NCI-H146 (cell line): Measurements from ENCODE around the gene CD4.
A peak's percentile ranks its signal among the peaks of the same experiment; 100 is the strongest.

Experiments
- DNase-seq: peaks from one replicate; lab custom pipeline; 2025; lab: John Stamatoyannopoulos, UW

Gene CD4

DNA sequence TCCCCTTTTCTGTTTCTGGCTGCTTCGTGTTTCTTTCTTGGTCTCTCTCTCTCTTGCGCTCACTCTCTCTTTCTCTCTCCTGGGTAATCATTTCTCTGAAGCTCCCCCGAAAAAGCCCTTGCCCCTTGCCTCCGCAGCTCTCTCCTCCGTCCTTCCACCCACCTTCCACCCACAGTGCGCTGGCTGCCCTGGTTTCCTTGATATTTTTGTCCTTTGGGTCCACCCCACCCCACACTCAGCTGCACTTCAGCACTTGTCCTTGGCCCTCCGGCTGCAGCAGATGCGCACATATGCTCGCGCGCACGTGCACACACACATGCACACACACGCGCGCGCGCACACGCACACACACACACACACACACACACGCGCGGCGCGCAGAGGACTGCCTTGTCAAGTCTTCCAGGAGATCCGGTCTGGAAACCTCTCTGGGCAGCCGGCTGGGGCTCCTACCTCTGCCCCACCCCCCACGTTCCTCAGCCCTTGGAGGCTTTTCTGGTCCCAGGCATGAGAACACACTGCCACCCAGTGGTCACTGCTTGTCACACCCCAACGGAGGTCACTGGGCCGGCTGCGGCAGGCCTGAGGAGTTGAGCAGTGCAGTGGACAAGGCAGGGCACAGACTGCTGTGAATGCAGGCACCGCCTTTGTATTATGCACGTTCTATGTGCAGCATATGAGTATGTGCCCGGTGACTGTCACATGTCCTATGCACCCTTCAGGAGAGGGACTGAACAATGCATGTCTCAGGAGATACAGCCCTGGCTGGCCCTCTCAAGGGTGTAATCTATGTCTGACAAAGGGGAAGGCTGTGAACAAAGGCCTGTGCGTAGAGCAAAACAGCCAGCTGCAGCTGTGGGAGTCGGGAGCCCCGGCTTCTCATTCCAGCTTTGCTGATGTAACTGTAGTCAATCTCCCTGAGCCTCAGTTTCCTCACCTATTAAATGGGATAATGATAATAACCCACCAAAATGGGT is 10.5 kb upstream of the CD4 start:
- DNase-seq = peak; percentile 99

DNA sequence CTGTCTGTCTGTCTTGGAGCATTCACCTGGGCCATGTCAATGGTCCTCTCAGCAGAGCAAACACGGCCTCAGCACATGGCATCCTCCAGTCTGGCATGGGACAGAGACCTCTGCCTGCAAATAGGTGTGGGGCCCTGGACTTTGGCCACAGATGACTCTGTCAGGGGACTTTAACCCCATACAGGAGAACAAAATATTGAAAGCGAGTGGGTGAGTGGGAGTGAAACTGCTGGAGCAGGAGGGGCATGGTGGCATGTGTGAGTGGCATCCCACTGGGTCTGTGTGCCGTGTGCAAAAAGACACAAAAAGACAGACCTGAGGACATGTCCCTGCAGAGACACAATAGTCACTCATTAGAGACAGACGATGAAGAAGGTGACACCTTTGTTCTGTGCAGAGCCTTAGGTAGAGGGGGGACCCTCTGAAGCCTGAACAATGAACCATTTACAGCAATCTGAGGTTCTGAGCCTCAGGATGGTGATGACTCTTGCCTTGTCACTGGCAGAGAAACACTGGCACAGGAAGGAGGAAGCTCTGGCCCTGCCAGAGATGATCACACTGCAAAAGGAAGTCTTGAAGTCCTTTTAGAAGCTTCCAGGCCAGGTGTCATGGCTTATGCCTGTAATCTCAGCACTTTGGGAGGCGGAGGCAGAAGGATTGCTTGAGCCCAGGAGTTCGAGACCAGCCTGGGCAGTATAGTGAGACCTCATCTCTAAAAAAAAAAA is 9.5 kb upstream of the CD4 start:
- DNase-seq = no peak

DNA sequence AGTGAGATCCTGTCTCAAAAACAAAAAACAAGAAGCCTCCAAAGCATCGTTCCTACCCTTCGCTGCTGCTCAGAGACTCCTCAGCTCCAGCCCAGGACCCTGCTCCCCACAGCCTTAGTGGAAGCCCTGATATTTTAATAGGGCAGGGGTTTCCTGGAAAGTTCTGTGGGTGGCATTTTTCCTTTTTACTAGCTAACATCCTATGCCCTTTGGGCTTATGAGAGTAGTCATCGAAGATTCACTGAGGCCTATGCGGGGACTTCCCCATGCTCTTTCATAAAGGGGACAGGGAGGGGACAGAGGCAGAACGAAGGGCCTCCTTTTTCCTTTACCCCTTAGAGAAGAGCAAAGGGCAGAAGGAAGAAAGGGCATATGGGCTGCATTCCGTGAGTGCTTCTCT is 8.8 kb upstream of the CD4 start:
- DNase-seq = no peak

DNA sequence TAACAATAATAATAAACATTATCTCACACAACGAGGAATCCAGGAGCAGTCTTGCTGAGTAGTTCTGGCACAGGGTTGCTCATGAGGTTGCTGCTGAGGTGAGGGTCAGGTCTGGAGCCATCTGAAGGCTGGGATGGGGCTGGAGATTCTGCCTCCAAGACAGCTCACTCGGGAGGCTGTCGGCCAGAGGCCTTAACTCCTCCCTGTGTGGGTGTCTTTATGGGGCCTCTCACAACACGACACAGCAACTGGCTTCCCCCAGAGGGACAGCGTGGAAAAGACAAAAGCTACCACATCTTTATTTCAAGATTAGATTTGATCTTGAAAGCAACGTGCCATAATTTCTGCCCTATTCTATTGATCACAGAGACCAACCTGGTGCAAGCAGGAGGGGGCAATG is 7.2 kb upstream of the CD4 start:
- no peak for DNase-seq

DNA sequence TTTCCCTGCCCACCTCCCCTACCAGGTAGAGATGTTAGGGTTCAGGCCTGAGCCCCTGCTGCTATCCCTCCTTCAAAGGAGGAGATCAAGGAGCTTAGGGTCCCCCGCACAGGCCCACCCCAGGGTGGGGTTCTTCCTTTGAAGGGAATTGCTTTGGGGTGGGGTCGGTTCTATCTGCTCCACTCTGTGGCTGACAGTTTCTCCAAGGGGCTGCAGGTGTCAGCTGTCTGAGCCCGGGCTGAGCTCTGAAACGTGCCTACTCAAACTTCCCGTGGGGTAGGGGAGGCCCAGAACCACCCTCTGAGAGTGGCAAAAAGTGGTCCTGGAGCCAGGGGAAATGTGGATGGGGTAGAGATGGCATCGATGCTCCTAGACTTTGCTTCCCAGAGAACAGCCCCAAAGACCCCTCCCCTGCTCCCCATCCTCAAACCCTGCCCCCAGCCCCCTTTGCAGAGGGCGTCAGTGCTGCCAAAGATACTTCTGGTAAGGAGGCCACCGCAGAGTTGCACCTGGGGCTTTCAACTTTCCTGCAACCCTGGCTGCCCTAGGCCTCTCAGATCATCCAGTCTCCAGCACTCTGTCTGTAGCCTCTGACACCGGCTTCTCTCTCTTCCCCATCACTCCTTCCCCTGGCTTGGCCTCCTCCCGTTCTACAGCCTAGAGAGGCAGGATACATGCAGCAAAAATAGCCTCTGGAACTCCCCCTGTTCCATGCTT is 6.3 kb upstream of the CD4 start:
- DNase-seq = no peak

DNA sequence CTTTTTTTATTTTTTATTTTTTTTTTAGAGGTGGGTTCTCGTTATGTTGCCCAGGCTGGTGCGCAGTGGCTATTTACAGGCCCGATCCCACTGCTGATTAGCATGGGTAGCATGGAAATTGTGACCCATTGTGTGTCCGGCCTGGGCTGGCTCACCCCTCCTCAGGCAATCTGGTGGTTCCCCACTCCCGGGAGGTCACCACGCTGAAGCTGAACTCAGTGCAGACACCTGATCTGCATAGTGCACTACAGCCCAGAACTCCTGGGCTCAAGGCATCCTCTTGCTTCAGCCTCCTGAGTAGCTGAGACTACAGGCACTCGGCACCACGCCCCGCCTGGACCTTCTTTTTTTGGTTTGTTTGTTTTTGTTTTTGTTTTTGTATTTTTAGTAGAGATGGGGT is 5.5 kb upstream of the CD4 start:
- no peak for DNase-seq

DNA sequence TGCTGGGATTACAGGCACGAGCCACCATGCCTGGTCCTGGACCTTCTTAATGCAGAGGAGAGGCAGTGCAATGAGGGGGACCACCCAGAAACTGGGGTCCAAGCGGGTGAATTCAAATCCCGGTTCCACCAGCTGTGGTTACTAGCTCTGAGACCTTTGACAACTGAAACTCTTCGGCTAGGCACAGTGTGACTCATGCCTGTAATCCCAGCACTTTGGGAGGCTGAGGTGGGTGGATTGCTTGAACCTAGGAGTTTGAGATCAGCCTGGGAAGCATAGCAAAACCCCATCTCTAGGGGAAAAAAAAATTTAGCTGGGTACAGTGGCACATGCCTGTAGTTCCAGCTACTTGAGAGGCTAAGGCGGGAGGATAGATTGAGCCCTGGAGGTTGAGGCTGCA is 5.0 kb upstream of the CD4 start:
- no peak for DNase-seq

DNA sequence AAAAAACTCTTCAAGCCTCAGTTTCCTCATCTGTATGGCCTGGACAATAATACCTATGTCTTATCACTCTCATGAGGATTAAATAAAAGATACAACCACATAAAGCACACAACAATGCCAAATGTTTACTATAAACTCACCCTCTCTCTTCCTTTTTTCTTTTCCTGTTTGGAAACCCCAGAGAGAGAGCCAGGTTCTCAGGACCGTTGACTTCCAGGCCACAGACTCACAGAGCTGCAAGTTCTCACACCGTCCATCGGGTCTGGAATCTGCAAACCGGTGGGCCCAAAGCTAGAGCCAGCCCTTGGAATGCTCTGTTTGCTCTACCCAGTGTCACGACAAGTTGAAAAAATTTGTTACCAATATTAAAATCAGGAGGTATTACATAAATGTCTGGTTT is 4.6 kb upstream of the CD4 start:
- no peak for DNase-seq

DNA sequence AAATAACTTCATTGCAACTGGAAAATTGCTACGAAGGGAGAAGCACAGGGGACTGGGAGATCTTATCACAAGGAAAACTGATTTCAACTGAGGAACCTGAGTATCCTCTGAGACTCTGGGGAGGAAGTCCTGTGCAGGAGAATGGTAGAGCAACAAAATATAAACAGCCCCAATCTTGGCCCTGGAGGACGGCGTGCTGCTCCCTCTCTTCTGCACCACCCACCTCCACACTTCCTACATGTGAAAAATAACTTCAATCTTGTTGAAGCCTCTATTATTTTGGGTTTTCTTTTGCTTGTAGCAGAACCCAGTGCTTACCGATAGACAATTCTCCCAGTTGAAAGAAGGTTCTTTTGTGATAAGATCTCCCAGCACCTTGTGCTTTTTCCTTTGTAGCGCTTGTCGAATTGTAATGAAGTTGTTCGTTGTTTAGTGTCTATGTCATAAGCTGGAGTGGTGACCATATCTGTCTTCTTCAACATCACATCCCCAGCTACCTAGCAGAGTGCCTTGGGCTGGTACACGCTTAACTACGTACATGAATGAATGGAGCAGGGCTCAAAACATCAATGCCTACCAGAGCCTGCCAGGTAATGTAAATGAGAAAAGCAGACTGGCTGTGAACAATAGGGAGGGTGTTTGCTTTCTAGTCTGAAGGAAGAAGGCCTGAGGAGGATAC is 2.8 kb upstream of the CD4 start:
- no peak for DNase-seq

DNA sequence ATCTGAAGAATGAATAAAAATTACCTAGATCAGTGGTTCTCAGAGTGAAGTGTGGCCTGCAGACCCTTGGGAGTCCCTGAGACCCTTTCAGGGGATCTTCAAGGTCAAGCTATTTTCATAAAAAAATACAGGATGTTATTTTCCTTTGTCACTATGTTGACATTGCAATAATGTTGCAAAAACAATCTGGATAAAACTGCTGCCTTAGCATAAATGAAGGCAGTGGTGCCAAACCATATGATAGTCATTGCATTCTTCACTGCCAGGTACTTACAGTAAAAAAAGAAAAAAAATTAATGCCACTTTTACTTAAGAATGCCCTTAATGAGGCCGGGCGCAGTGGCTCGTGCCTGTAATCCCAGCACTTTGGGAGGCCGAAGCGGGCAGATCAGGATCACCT is 2.0 kb upstream of the CD4 start:
- no peak for DNase-seq

DNA sequence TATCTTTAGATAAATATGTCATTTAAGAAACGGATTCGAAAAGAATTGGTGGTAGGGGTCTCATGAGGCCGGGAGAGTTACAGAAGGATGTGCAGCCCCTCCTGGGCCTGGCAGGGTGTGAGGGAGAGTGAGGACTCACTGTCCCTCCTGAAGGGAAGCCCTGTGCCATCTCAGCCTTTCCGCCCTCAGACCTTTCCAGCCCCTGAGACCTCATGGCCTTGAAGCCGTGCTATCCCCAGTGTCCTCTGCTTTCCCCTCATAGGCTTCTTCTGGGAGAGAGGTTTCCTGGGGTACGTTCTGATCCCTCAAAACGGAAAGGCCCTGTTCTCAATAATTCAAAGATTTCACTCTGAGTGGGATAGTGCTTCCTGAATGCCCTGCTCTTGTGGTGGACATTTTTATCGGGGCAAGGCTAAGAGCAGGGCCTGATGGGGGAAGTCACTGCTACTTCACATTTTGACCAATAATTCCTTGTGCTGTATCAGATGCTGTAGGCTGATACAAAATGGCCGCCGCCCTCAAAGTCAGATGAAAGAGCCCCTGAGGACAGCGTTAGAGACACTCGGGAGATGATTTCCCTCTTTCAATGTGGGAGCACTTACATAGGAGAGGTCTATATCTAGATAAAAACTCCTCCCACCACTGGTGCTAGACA is 1.3 kb downstream of the CD4 start:
- DNase-seq = no peak

DNA sequence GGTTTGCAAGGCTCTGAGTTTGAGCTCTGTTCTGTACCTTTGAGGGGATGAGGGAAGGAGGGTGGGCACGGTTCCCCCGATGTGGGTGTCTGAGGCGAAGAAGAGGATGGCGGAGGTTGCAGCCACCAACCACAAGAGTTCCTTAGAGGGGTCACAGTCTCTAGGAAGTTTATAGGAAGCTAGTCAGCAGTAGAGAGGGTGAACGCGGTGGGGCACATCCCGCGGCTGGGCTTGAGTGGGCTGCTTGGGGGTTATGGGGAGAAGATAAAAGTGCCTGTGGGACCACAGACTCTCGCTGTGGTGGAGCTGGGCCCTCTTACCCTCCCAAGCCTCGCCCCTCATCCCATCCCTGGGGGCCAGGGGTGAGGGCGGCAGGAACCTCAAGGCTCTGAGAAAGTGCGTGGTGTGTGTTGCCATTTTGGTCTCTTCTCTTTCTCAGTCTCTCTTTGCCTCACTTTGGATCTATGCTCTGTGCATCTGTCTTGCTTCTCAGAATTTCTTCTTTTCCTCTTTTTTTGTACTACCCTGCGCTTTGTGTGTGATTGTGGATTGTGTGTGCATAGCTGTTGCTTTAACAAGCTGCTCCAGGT is 2.7 kb downstream of the CD4 start:
- no peak for DNase-seq

DNA sequence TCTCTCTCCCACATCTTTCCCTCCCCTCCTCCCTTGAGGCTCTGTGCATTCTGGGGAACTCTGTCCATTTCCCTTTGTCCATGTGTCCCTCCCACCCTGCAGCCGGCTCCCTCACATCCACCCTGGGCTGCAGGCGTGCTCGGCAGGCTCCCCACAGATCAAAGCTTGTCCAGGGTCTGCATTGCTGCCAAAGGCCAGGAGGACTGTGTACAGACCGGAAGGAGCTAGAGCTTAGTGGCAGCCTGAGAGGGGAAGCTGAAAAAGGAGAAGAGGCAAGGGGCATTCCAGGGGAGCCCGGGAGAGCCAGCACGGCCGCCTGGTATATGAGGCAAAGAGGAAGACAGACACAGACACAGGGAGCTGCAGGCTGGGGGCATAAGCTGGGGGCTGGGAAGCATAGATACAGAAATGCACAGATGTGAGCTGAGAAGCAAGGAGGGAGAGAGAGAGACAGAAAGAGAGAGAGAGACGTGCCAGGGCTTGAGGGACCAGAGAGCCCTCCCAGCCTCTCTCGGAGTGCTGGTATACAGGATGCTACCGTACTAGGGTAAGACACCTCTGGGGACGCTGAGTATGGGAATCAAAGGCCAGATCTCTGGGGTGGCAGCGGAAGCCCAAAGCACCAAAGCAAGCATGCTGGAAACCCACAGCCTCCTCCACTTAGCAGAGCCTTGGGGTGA is 3.3 kb downstream of the CD4 start:
- no peak for DNase-seq

DNA sequence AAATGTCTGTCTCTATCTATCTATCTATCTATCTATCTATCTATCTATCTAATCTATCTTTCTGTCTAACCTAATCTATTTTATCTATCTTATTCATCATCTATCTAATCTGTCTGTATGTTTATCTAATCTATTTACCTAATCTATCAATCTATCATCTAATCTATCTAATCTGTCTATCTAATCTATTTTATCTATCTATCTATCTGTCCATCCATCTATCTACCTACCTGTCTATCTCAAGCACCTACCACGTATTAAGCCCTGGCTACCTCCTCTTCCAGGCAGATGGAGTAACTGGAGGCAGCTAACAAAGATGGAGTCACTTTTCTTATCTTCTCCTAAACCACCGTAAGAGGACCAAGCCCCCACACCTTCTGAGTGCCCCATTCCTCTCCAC is 5.8 kb downstream of the CD4 start:
- DNase-seq = no peak

DNA sequence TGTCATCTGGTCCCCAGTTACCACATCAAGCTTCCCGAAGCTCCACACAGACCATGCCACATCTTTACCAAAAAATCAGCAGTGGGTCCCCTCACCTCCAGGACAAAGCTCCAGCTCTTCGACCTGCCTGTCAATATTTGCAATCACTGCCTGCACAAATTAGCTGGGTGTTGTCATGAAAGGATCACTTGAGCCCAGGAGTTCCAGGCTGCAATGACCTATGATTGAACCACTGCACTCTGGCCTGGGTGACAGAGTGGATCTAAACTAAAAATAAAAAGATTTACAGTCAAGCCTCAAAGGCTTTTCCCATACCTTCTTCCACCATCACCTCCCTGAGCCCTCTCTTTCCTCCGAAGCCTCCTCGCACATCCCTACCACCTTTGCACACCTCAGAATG is 7.2 kb downstream of the CD4 start:
- DNase-seq = no peak

DNA sequence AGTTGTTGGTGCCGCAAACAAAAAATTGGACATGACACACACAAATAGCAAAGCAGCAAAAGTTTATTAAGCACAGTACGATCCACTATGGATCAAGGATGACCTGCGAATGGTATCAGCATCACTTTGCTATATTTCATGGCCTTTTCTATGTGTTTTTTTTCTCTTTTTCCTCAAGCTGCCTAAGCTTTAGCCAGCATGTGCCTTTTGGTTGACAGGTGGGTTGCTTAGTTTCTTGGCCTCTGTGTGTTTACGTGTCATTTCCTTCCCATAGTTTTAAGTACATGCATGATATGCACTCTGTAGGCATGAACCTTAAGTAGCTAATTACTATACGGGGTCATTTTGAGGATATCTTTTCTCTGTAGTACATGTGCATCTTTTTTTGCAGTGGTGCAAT is 9.8 kb downstream of the CD4 start:
- DNase-seq = no peak

DNA sequence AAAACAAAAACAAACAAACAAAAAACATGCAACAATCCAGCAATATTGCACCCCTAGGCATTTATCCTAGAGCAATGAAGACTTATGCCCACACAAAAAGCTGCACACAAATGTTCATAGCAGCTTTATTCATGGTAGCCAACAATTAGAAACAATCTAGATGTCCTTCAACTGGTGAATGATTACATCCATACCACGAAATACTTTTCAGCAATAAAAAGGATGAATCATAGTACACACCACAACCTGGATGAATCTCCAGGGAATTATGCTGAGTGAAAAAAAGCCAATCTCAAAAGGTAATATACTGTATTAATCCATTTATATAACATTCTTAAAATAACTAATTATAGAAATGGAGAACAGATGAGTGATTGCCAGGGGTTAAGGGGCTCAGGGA is 17.8 kb downstream of the CD4 start:
- no peak for DNase-seq

DNA sequence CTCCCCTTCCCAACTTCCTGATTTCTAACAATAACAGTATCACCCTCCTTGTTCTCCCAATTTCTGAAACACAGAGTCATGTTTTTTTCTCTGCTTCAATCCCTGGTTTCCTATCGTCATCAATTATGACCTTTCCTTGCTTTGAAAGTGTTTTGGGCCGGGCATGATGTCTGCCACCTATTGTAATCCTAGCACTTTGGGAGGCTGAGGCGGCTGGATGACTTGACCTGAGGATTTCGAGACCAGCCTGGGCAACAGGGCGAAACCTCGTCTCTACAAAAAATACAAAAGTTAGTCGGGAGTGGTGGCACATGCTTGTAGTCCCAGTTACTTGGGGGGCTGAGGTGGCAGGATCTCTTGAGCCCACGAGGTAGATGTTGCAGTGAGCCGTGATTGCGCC is 19.7 kb downstream of the CD4 start:
- no peak for DNase-seq

DNA sequence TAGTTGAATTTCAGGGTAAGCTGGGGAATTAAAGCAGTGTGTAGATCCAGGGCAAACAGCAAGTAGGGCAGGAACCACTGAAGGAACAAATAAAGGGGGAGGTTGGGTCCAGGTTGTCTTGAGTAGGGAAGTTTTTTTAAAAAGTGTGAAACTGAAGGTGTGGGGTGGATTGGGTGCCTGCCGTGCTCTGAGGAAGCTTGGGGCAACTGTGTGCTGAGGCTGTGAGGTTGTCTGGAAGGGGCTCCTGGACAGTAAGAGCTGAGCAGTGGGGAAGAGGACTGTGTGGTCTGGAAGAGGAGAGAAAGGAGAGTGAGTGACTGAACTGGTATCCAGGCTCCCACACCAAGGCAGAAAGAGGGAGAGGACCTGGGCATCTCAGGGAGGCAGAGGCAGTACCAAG is 21.4 kb downstream of the CD4 start:
- DNase-seq = no peak

DNA sequence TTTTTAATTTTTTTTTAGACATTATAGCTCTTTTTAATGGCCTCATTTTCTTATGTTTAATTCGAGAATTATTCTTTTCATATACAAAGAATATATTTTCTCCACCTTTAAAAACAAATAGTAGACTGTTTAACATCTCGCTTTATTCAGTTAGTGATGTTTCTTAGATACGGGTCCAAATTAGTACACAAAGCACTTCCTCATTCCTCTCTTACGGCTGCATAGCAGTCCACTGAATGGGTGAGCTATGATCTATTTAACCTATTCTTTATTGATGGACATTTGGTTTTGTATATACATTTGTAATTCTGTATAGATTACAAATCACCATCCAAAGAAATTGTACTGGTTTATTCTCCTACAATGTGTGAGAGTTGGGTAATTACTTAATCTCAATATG is 24.0 kb downstream of the CD4 start:
- DNase-seq = no peak

DNA sequence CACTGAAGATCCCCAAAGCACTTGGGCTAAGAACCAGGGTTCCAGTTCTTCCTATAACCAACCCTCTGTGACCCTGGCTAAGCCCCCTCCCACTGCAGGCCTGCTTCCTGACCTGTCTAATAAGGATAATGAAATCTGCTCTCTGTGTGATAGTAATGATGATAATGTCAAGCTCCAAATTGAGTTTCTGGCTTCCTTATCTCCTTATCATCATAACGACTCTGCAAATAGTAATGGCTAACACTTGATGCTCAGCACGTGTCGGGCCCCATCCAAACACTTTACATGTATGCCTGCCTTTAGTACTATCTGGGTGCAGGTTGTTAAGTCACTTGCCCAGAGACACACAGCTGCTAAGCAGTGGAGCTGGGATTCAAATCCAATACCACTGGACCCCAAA is 27.3 kb downstream of the CD4 start:
- no peak for DNase-seq
